Measurements from ENCODE around the gene CC2D2B. TPM values are rescaled to one million over a fixed set of nuclear protein-coding genes. Genes with fewer than 3 reads are reported as not detected.

Gene CC2D2B
- total RNA-seq, 1 donor from 2014 or later = 0.30 TPM

DNA sequence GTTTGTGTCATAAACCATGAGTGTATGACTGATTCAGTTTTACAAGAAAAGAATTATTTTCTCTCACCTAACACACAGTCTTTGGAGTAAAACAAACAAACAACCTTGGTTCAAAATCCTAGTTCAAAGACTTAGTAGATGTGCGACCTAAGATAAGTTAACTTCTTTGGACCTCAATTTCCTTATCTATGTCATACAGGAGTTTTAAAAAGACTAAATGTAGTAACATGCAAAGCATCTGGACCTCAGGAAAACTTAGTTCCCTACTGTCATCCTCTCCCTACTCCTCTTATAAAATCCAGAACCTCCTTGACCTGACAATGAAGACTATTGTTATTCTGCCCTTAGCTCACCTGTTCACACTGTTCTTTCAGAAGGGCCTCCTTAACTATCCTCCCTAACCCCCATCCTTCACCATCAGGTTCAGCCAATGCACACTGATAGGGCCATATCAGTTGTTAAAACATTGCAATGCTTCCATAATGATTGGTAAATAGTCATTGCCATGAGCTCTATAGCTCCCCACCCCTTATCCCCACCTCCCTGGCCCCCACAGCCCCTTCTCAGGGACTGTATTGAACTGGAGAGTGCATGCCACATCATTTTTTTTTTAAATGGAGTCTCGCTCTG, 106.8 kb downstream of the CC2D2B start:
- H3K27me3 Mint-ChIP-seq (ENCODE audit: low read depth) = peaks cover 45% of the 10 kb centered on the region
- H3K9me3 Mint-ChIP-seq (ENCODE audit: low read depth) = no peaks in the 10 kb centered on the region
- TF ChIP-seq, protein P1, sequence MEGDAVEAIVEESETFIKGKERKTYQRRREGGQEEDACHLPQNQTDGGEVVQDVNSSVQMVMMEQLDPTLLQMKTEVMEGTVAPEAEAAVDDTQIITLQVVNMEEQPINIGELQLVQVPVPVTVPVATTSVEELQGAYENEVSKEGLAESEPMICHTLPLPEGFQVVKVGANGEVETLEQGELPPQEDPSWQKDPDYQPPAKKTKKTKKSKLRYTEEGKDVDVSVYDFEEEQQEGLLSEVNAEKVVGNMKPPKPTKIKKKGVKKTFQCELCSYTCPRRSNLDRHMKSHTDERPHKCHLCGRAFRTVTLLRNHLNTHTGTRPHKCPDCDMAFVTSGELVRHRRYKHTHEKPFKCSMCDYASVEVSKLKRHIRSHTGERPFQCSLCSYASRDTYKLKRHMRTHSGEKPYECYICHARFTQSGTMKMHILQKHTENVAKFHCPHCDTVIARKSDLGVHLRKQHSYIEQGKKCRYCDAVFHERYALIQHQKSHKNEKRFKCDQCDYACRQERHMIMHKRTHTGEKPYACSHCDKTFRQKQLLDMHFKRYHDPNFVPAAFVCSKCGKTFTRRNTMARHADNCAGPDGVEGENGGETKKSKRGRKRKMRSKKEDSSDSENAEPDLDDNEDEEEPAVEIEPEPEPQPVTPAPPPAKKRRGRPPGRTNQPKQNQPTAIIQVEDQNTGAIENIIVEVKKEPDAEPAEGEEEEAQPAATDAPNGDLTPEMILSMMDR (IDR thresholded peaks at IDR 0.05) = no peak
- no peak for DNase-seq (ENCODE audit: low spot score)
- no peaks in the 10 kb centered on the region for H3K4me1 Mint-ChIP-seq (ENCODE audit: low read depth)
- H3K4me3 Mint-ChIP-seq (ENCODE audit: unreplicated experiment) = no peak overlapping the region
- no peaks in the 10 kb centered on the region for H3K36me3 Mint-ChIP-seq (ENCODE audit: low read depth)
- H3K27ac Mint-ChIP-seq (ENCODE audit: unreplicated experiment) = no peak overlapping the region

DNA sequence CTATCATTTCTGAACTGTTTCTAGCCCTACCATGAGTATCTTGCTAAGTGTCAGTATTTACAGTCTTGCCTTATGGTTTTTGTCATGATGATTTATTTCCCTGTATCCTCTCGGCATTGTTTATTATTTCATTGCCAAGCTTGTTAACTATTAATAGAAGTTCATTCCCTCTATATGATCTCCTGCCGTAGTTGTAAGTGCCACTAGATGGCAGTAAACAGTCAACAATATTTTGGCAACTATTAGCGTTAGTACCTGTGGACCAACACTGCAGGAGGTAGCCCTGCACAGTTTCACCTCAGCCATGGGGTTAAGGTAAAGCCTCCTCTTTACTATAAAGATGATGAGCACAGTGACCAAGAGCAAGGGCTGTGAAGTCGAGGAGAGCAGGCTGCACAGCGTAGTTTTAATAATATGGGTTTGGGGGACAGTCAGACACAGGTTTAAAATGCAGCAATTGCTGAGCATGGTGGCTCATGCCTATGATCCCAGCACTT, 109.5 kb downstream of the CC2D2B start:
- TF ChIP-seq, protein P1 (IDR thresholded peaks at IDR 0.05) = peak; percentile 94
- no peaks in the 10 kb centered on the region for H3K9me3 Mint-ChIP-seq (ENCODE audit: low read depth)
- DNase-seq (ENCODE audit: low spot score) = no peak
- no peaks in the 10 kb centered on the region for H3K4me1 Mint-ChIP-seq (ENCODE audit: low read depth)
- no peak overlapping the region for H3K27ac Mint-ChIP-seq (ENCODE audit: unreplicated experiment)
- no peak overlapping the region for H3K4me3 Mint-ChIP-seq (ENCODE audit: unreplicated experiment)
- H3K27me3 Mint-ChIP-seq (ENCODE audit: low read depth) = peaks cover 36% of the 10 kb centered on the region
- no peaks in the 10 kb centered on the region for H3K36me3 Mint-ChIP-seq (ENCODE audit: low read depth)

DNA sequence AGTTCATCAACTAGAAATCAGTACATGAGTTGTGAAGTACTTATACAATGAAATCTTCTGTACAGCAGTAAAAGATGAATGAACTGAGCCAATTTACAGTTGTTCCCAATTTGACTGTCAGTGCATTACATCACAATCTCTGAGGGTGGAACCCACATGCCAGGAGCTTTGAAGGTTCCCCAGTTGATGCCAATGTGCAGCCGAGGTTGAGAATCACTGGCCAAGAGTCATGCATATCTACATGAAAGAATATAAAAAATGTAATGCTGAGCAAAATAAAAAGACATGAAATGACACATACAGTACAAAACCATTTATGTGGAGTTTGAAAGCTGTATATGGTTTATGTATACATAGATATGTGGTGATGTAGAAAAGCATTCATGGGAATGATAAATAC, 113.6 kb downstream of the CC2D2B start:
- H3K4me1 Mint-ChIP-seq (ENCODE audit: low read depth) = no peaks in the 10 kb centered on the region
- H3K36me3 Mint-ChIP-seq (ENCODE audit: low read depth) = no peaks in the 10 kb centered on the region
- TF ChIP-seq, protein P1 (IDR thresholded peaks at IDR 0.05) = no peak
- H3K4me3 Mint-ChIP-seq (ENCODE audit: unreplicated experiment) = no peak overlapping the region
- no peaks in the 10 kb centered on the region for H3K9me3 Mint-ChIP-seq (ENCODE audit: low read depth)
- no peak overlapping the region for H3K27ac Mint-ChIP-seq (ENCODE audit: unreplicated experiment)
- peaks cover 19% of the 10 kb centered on the region for H3K27me3 Mint-ChIP-seq (ENCODE audit: low read depth)
- DNase-seq (ENCODE audit: low spot score) = no peak

DNA sequence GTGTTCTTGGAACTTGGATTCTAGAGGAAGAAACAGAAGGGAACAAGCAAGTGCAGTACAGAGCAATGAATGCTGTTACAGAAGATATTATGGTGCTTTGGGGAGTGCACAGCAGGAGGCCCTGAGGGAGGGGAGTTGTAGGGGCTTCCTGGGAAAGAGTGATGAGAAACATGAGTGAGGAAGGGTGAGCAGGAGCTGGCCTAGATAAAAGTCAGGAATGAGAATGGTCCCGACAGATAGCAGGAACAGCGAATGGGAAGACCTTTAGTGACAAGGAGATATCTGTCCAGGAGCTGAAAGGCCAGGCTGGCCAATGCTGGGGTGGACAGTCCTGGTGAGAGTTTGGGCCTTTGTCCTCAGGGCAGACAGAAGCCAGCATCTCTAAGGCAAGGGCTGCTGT, 115.0 kb downstream of the CC2D2B start:
- no peak for DNase-seq (ENCODE audit: low spot score)

DNA sequence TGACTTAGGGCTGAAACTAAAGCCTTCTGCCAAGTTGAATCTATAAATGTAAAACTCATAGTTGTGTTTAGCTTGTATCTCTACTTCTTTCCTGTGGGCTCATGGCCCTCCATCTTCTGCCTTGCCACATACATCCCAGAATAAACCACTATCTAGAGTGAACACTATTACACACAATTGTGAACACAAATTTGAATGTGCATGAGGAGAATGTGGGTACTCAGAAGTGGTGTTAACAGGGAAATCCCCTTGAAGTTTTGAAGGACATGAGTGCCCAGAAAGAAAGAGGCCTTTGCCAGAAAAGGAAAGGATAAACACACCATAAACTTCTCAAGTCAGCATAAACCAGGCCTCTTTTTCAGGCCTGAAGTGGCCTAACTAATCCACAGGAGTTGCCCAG, 115.4 kb downstream of the CC2D2B start:
- DNase-seq (ENCODE audit: low spot score) = no peak
- Mint-ChIP-seq H3K9me3 (ENCODE audit: low read depth) (peaks cover 2% of the 10 kb centered on the region), H3K36me3 (ENCODE audit: low read depth) (no peaks in the 10 kb centered on the region), H3K4me3 (ENCODE audit: unreplicated experiment) (no peak overlapping the region), H3K27ac (ENCODE audit: unreplicated experiment) (no peak overlapping the region), H3K27me3 (ENCODE audit: low read depth) (peaks cover 15% of the 10 kb centered on the region), H3K4me1 (ENCODE audit: low read depth) (no peaks in the 10 kb centered on the region)
- TF ChIP-seq, protein P1 (IDR thresholded peaks at IDR 0.05) = no peak

More for the DNA sequence above, 115.0 kb downstream of the CC2D2B start:
- no peaks in the 10 kb centered on the region for H3K36me3 Mint-ChIP-seq (ENCODE audit: low read depth)
- H3K9me3 Mint-ChIP-seq (ENCODE audit: low read depth) = no peaks in the 10 kb centered on the region
- TF ChIP-seq, protein P1 (IDR thresholded peaks at IDR 0.05) = no peak
- no peaks in the 10 kb centered on the region for H3K4me1 Mint-ChIP-seq (ENCODE audit: low read depth)
- H3K27me3 Mint-ChIP-seq (ENCODE audit: low read depth) = peaks cover 15% of the 10 kb centered on the region
- no peak overlapping the region for H3K27ac Mint-ChIP-seq (ENCODE audit: unreplicated experiment)
- no peak overlapping the region for H3K4me3 Mint-ChIP-seq (ENCODE audit: unreplicated experiment)

Measured in chondrocyte (in vitro differentiated cells).